ENCODE measurements around the gene TMEM88. TPM values are rescaled to one million over a fixed set of nuclear protein-coding genes. Genes with fewer than 3 reads are reported as not detected.

Gene TMEM88
- total and polyA plus RNA-seq, 2 donors (not counting 1 experiment from before 2014, with no cell fraction given): 5.1 to 9.5 TPM

GRCh38 chr17:7885367-7886226, 30.7 kb downstream of the TMEM88 start:
- Histone ChIP-seq H3K9me3 (ENCODE audit: control extremely low read depth in 1 of 3, control insufficient read depth in 2 of 3, insufficient read depth in 1 of 3, low read length in 2 of 3) (no peaks in the 10 kb centered on the region), H3K4me1 (ENCODE audit: control insufficient read depth in 2 of 2, insufficient read depth in 2 of 2, low read length in 2 of 2) (peaks cover 32 to 47% of the 10 kb centered on the region in 2 donors), H3K79me2 (ENCODE audit: control insufficient read depth, insufficient read depth, low read length) (peaks cover 14% of the 10 kb centered on the region), H3K36me3 (replicated peaks in 1 of 2; ENCODE audit: control extremely low read depth in 1 of 2, control insufficient read depth in 1 of 2, extremely low read depth in 1 of 2, insufficient read depth in 2 of 2, low read length in 1 of 2) (peaks cover 0 to 2% of the 10 kb centered on the region in 2 experiments), H2AFZ (ENCODE audit: insufficient read depth, low read depth, low read length, poor library complexity, severe bottlenecking) (peak overlapping the region; percentile 69), H3K27ac (ENCODE audit: low read length in 2 of 2) (peak overlapping the region; percentile 46 to 68), H3K4me2 (replicated peaks; ENCODE audit: low read depth, low read length, poor library complexity, severe bottlenecking) (peak overlapping the region; percentile 86), H4K20me1 (ENCODE audit: control insufficient read depth, insufficient read depth, low read length, poor library complexity, severe bottlenecking) (no peaks in the 10 kb centered on the region), H3K27me3 (replicated peaks in 1 of 4; ENCODE audit: control extremely low read depth in 1 of 4, control insufficient read depth in 3 of 4, insufficient read depth in 4 of 4, low read length in 3 of 4) (no peaks in the 10 kb centered on the region), H3K4me3 (ENCODE audit: control extremely low read depth in 1 of 5, extremely low read depth in 1 of 5, insufficient read depth in 1 of 5, low read depth in 2 of 5, low read length in 4 of 5) (peak overlapping the region; percentile 63 to 81 (median 72)), H3K9ac (ENCODE audit: low read length) (peak overlapping the region; percentile 68)
- ATAC-seq (ENCODE audit: low read depth) (peak; percentile 25), DNase-seq (peak; percentile 64)
- no peaks in the 10 kb centered on the region for H3K9me3 Mint-ChIP-seq (ENCODE audit: insufficient read depth)
- no peak for TF ChIP-seq CTCF (IDR thresholded peaks at IDR 0.05)
- TF ChIP-seq EZH2 (IDR thresholded peaks at IDR 0.05; ENCODE audit: borderline replicate concordance, insufficient read depth, low read depth, low read length, poor library complexity, severe bottlenecking): no peak
- CTCF ChIA-PET: interaction anchor here (0.6 to 1.4 kb wide), 8 partner anchors 17 to 171 kb away, joined by 3 to 5 read pairs (median 3); partner anchors contain the start of genes CYB5D1, NAA38 and RNF227
- H3K27me3 Mint-ChIP-seq: no peaks in the 10 kb centered on the region
- H3K27ac Mint-ChIP-seq: no peak overlapping the region
- peaks cover 3% of the 10 kb centered on the region for H3K4me1 Mint-ChIP-seq
- no peak overlapping the region for H3K4me3 Mint-ChIP-seq
- 1% methylated on average over 47 of the region's 64 CpGs for WGBS (ENCODE audit: insufficient coverage)
- intact Hi-C loops (cut with micrococcal nuclease): loop anchor here (10.0 kb wide), 1 partner anchor 141 kb away; no protein-coding TSS in a partner anchor
- POLR2A ChIA-PET: interaction anchor here (0.7 to 1.4 kb wide), 5 partner anchors 29 to 52 kb away, joined by 3 to 8 read pairs (median 4); partner anchors contain the start of genes NAA38 and RNF227
